ACC112 (cell line): ENCODE measurements around the gene SLC25A11.

ENCODE experiments used
- H2AFZ ChIP-seq: fragments of 200-600 bp; sonication (generic); one replicate; pipeline ENCODE4 v1.6.0; 2017; ENCODE audit warnings: antibody characterized with exemption, low read length; ENCODE audit not compliant: unreplicated experiment
- H3K27ac ChIP-seq: fragments of 200-600 bp; sonication (generic); 2 replicates; pipeline ENCODE4 v1.5.1; 2014; ENCODE audit warnings: low read depth, mild to moderate bottlenecking, antibody characterized with exemption, low read length, moderate library complexity
- H3K27me3 ChIP-seq: fragments of 200-600 bp; sonication (generic); 2 replicates; pipeline ENCODE4 v1.6.1; 2014; ENCODE audit warnings: mild to moderate bottlenecking, antibody characterized with exemption, low read length, moderate library complexity, mixed read lengths; ENCODE audit not compliant: insufficient read depth
- H3K36me3 ChIP-seq: fragments of 200-600 bp; sonication (generic); 2 replicates; pipeline ENCODE4 v1.6.1; 2016; ENCODE audit warnings: mild to moderate bottlenecking, antibody characterized with exemption, low read length, moderate library complexity, mixed read lengths; ENCODE audit not compliant: insufficient read depth
- H3K4me1 ChIP-seq: fragments of 200-600 bp; sonication (generic); one replicate; pipeline ENCODE4 v1.6.1; 2016; ENCODE audit warnings: low read length, mixed read lengths; ENCODE audit not compliant: insufficient read depth, unreplicated experiment, control insufficient read depth
- H3K4me3 ChIP-seq: fragments of 200-600 bp; sonication (generic); 2 replicates; pipeline ENCODE4 v1.5.1; 2014; ENCODE audit warnings: mild to moderate bottlenecking, low read depth, low read length
- H3K79me2 ChIP-seq: fragments of 200-600 bp; sonication (generic); one replicate; pipeline ENCODE4 v1.6.0; 2016; ENCODE audit warnings: low read length; ENCODE audit not compliant: control insufficient read depth, unreplicated experiment, insufficient read depth

The SLC25A11 gene, protein sequence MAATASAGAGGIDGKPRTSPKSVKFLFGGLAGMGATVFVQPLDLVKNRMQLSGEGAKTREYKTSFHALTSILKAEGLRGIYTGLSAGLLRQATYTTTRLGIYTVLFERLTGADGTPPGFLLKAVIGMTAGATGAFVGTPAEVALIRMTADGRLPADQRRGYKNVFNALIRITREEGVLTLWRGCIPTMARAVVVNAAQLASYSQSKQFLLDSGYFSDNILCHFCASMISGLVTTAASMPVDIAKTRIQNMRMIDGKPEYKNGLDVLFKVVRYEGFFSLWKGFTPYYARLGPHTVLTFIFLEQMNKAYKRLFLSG

DNA sequence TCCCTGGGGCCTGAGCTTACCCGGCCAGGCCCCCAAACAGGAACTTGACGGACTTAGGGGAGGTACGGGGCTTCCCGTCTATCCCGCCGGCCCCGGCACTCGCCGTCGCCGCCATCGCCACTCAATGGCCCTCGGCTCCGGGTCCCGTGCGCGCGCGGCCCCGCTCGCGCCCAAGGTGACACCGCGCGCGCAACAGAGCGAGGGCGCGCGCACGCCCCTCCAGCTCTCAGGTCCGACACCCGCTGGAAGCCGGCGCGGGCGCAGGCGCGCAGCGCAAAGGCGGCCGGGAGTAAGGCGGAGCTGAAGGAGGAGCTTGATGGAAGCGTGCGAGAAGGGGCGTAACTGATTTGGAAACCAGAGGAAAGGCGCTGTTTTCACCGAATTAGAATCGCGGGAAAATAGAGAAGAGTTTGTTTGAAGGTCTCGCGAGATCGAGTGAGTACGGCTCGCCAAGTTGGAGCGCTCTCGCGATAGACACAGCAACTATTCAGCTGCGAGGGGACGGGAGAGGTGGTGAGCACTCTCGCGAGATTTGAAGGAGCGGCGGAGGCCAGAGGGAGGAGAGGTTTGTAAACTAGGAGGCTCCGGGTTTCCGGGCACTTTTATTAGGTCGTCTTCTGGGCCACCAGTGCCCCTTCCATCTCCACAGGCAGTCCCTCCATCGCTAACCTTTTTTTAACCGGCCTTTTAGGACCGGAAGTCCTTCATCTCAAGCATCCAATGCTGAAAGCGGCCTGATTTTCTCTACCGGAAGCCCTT, at the start of gene SLC25A11, which contains the start of gene RNF167:
Gene SLC25A11 (minus strand): TSS at position 251 of the 759 bp plus-strand sequence. CDS start 136 bp downstream, at position 115.
Gene RNF167 (plus strand): TSS at position 473 of the 759 bp plus-strand sequence. CDS start 642 bp downstream, outside the sequence.
- peaks cover 42% of the 10 kb centered on the region for H3K4me1 ChIP-seq
- peak within 1 kb of the TSS; percentile 82 for H2AFZ ChIP-seq
- no peaks in the 10 kb centered on the region for H3K27me3 ChIP-seq
- H3K36me3 ChIP-seq, result no peaks in the 10 kb centered on the region
- H3K79me2 ChIP-seq, result peaks cover 58% of the 10 kb centered on the region
- H3K4me3 ChIP-seq, result peak within 1 kb of the TSS; percentile 87
- H3K27ac ChIP-seq, result peak within 1 kb of the TSS; percentile 89

DNA sequence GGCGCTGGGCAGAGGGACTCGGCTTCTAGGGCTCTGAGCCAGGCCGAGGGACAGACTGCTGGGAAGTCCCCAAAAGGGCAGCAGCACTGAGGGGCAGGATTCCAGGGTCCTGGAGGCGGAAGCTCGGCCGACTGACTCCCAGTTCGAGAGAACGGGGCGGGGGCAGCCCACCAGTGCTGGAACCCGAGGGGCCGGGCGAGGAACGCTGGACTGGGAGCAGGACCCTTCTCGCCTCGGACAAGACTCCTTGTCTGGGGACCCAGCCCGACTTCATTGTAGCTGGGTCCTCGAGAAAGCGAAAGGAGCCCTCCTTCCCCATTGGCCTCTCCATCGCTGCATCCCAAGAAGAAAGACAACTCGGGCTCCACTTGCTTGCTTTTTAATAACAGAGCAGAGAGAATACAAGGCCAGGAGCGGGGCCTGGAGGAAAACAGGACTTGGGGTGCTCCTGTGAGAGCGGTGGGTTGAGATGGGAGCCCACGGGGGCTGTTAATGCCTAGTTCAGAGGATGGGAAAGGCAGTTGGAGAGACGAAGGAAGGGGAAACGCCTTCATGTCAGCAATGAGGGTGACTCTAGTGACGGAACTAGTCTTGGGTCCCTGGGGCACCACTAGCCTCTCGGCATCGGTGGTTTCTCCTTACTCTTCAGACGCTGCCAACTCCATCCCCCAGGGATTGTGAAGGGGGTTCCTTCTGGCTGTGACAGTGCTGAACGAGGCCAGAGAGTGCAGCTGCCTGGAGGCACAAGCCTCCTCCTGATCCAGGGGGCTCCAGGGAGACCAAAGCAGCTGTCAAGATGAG, 48.1 kb upstream of the SLC25A11 start:
- peaks cover 28% of the 10 kb centered on the region for H3K4me1 ChIP-seq
- peak overlapping the region; percentile 80 for H3K4me3 ChIP-seq
- no peaks in the 10 kb centered on the region for H3K27me3 ChIP-seq
- peak overlapping the region; percentile 46 for H3K27ac ChIP-seq
- H3K36me3 ChIP-seq, result no peaks in the 10 kb centered on the region
- H3K79me2 ChIP-seq, result peaks cover 18% of the 10 kb centered on the region
- H2AFZ ChIP-seq, result peak overlapping the region; percentile 88

GRCh38 chr17:4986951-4987766, 47.3 kb upstream of the SLC25A11 start, which contains the start of gene CAMTA2:
TSS of gene CAMTA2 (minus strand) at chr17:4987675. CDS start at chr17:4986222, 1,453 bp downstream.
- peak within 1 kb of the TSS; percentile 46 for H3K27ac ChIP-seq
- no peaks in the 10 kb centered on the region for H3K27me3 ChIP-seq
- no peaks in the 10 kb centered on the region for H3K36me3 ChIP-seq
- peaks cover 18% of the 10 kb centered on the region for H3K79me2 ChIP-seq
- H3K4me3 ChIP-seq, result peak within 1 kb of the TSS; percentile 80
- H3K4me1 ChIP-seq, result peaks cover 37% of the 10 kb centered on the region
- peak within 1 kb of the TSS; percentile 88 for H2AFZ ChIP-seq

DNA sequence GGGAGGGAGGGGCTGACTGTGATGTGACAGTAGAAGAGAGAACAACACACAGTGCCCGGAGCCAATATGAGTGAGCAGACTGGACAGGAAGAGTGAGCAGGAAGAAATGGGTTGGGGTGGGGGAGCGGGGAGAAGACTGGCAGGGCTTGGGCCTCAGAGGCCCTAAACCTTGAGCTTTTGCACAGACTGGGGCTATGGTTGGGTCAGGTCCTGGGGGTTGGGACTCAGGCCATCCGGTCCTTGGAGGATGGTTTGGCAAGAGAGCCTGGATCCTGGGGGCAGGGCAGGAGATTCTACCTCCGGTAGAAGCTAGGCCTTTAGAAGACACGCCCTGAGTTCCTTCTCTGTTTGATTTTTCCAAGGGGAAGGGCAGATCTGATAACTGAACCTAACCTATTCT, 46.6 kb upstream of the SLC25A11 start:
- peak overlapping the region; percentile 80 for H3K4me3 ChIP-seq
- H3K27ac ChIP-seq, result peak overlapping the region; percentile 11
- no peaks in the 10 kb centered on the region for H3K36me3 ChIP-seq
- H3K79me2 ChIP-seq, result peaks cover 18% of the 10 kb centered on the region
- H2AFZ ChIP-seq, result peak overlapping the region; percentile 9
- no peaks in the 10 kb centered on the region for H3K27me3 ChIP-seq
- peaks cover 41% of the 10 kb centered on the region for H3K4me1 ChIP-seq

DNA sequence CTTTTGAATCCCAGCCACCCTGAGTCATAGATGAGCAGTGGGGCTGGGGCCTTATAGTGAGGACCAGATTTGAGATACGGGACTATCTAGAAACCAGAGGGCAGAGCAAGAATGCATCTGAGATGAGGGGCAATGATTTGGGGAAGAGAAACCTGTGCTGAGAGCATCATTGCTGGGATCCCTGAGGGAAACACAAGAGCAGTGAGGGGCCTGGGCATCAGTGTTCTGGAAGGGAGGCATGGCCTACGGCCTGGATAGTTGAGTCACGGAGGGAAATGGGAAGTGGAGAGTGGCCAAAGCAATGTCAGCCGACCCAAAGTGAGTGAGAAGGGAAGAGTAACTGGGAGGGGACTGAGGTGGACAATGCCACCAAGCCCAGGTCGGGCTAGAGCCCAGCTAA, 42.5 kb upstream of the SLC25A11 start:
- no peaks in the 10 kb centered on the region for H3K27me3 ChIP-seq
- peaks cover 22% of the 10 kb centered on the region for H3K4me1 ChIP-seq
- peaks cover 4% of the 10 kb centered on the region for H3K79me2 ChIP-seq
- H3K36me3 ChIP-seq, result no peaks in the 10 kb centered on the region; the same call in 1 of the 2 replicates
- H3K27ac ChIP-seq, result no peak overlapping the region
- no peak overlapping the region for H3K4me3 ChIP-seq
- H2AFZ ChIP-seq, result no peak overlapping the region

DNA sequence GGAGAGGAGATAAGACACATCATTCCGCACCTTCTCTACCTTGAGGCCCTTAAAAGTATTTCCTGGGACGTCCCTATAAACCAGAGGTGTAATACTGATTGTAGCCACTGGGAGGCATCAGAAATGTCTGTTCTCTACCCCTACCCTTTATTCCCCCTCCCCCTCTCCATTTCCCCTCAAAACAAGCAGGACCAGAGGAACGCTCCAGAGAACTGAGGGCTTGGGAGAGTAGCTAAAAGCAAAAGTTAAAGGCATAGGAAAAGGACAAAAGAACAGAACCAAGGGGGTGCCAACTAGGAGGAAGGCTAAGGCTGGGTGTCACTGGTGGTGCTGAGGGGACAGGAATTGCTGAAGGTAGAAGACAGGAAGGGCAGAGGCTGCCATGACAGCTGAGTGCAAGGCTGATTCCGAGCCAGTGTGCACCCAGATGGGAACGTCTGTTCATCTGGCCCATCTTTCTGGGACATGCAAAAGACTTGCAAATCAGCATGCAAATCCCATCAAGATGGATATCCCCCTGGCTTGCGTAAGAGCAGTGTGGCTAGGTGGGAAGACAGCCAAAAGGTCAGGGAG, 40.9 kb upstream of the SLC25A11 start:
- Histone ChIP-seq H3K36me3 (no peaks in the 10 kb centered on the region; the same call in 1 of the 2 replicates), H3K4me1 (peaks cover 13% of the 10 kb centered on the region), H3K4me3 (no peak overlapping the region), H3K79me2 (no peaks in the 10 kb centered on the region), H3K27me3 (no peaks in the 10 kb centered on the region), H2AFZ (no peak overlapping the region), H3K27ac (no peak overlapping the region)

- no peak overlapping the region for H3K27ac ChIP-seq
- H3K4me1 ChIP-seq, result peaks cover 13% of the 10 kb centered on the region
- H3K79me2 ChIP-seq, result no peaks in the 10 kb centered on the region
- H2AFZ ChIP-seq, result no peak overlapping the region
- H3K4me3 ChIP-seq, result no peak overlapping the region
- H3K36me3 ChIP-seq, result no peaks in the 10 kb centered on the region; the same call in 1 of the 2 replicates
- no peaks in the 10 kb centered on the region for H3K27me3 ChIP-seq
Observed at GRCh38 chr17:4978726-4979125, 38.9 kb upstream of the SLC25A11 start.

GRCh38 chr17:4974115-4974670, 34.3 kb upstream of the SLC25A11 start:
- no peak overlapping the region for H3K27ac ChIP-seq
- peaks cover 13% of the 10 kb centered on the region; the same call in 1 of the 2 replicates for H3K36me3 ChIP-seq
- peaks cover 7% of the 10 kb centered on the region for H3K79me2 ChIP-seq
- peaks cover 19% of the 10 kb centered on the region for H3K4me1 ChIP-seq
- H3K27me3 ChIP-seq, result no peaks in the 10 kb centered on the region
- no peak overlapping the region for H3K4me3 ChIP-seq
- H2AFZ ChIP-seq, result no peak overlapping the region

GRCh38 chr17:4973256-4974114, 33.6 kb upstream of the SLC25A11 start:
- H2AFZ ChIP-seq, result no peak overlapping the region
- peaks cover 13% of the 10 kb centered on the region; the same call in 1 of the 2 replicates for H3K36me3 ChIP-seq
- H3K4me3 ChIP-seq, result no peak overlapping the region
- peaks cover 19% of the 10 kb centered on the region for H3K4me1 ChIP-seq
- peaks cover 11% of the 10 kb centered on the region for H3K79me2 ChIP-seq
- no peak overlapping the region for H3K27ac ChIP-seq
- H3K27me3 ChIP-seq, result no peaks in the 10 kb centered on the region
